GM21529 (cell line): ENCODE results near the gene TMOD3.
A peak's percentile ranks its signal among the peaks of the same experiment; 100 is the strongest.
"Not testable (repeated sequence)": the region's sequence is repeated elsewhere in the genome, so short reads cannot be mapped to it uniquely, and the experiment has no call there.

Experiments used
- ATAC-seq: cut with Tn5 transposase; IDR thresholded peaks from one replicate; pipeline ENCODE4 v1.9.1; 2021; ENCODE audit not compliant: unreplicated experiment

Gene TMOD3

DNA sequence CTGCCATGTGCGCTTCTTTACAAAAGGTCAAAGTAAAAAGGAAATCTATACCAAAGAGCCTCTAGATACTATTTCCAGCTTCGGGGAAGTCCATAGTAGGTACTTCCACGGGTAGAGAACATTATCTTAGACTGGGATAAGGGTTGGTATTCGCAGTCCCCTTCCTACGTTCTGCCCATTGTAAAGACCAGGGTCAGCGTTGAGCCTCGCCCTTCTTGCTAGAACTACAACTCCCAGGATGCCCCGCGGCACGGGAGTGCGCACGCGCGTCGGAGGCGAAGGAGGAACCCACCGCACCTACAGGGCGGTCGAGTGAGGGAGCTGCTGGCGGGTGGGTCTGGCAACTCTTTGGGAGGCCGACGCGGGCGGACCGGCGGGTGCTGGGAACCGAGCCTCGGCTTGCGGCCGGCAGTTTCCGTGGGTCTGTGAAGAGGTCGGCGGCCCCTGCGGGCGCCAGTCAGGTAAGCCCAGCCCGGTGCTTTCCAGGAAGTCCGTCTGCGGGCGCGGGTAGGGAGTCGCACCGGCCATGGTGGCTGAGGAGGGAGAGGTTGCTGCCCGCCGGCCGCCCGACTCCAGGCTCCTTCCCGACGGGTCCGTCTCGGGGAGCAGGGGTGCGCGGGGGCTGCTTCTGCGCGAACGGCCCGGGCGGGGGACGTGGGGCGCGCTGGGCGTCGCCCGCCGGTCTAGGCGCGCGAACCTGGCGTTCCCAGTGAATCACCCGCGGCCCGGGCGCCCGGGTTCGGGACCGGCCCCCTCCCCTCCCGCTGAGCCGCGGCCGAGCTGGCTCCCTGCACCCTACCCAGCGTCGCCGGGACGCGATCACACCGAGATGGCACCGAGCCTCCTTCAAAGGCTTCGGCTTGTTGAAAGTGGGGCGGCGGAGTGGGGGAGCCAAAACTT lies at the start of gene TMOD3:
TMOD3 (plus strand) TSS at position 278 of the 900 bp plus-strand sequence. CDS start 33,232 bp downstream, outside the sequence.
- peak; percentile 83 for ATAC-seq

DNA sequence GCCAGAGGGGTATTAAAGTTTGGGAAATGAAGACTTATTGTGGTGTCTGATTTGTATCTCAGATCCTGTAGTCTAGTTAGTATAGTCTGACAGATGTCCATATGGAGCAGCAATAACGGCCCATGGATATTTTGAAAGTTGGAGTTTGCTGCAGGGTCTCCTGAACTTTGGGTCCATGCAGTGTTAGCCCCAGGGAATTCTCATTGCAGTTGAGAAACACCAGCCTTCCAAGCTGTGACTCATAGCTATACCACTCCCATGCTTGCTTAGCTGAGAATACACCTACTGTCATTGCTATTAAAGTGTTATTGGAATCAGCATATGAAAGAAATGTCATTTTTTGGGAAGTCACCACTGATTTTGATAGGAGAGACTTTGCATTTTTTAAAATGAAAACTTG lies 48.8 kb upstream of the TMOD3 start:
- no peak for ATAC-seq

DNA sequence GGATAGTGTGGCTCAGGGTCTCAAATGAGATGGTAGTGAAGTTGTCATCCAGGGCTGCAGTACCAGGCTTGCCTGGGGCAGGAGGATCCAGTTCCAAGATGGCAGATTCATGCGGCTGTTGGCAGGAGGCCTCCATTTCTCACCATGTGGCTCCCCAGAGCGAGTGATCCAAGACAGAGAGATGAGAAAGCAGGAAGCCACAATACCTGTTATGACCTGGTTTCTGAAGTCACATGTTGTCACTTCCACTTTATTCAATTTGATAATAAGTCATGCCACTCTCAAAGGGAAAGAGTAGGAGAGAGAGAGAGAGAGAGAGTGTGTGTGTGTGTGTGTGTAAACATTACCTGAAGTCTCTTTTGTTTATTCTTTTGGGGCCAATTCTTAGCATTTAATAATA lies 47.9 kb upstream of the TMOD3 start:
- ATAC-seq, result no peak

DNA sequence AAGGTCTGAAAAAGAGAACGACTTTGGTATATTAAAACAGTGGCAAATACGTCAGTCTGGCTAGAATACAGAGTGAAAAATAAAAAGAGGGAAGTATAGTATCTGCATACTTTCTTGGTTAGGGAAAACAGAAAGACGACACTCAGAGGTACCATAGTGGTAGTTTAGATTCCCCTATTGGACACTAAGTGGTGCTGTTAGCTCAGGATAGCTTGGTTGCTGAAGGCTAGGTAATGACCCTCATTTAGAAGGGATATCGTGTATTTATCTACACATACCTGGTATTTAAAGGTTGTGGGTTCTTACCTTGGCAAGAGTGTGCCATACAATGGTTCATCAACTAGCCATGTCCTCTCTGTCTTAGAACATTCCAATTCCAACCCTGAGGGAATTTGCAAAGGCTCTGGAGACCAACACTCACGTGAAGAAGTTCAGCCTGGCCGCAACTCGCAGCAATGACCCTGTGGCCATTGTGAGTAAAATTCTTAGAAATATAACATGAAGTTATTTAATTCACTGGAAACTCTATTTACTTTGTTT lies 47.0 kb upstream of the TMOD3 start:
- ATAC-seq, result no peak

DNA sequence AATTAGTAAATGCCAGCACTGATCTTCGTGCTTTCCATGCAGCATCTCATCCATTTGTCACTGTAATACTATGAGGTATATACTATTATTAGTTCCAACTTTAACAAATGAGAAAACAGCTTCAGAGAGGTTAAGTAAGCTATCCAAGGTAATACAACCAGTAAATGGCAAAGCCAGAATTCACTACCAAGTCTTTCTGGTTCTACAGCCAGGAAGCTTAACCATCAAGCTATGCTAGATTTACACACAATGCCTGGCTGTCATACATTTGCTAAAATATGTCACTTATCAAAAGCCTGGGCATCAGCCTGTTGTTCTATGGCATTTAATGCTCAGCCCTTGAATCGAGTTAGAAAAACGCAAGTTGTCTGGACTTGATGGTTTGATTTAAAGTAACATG lies 45.5 kb upstream of the TMOD3 start:
- no peak for ATAC-seq

DNA sequence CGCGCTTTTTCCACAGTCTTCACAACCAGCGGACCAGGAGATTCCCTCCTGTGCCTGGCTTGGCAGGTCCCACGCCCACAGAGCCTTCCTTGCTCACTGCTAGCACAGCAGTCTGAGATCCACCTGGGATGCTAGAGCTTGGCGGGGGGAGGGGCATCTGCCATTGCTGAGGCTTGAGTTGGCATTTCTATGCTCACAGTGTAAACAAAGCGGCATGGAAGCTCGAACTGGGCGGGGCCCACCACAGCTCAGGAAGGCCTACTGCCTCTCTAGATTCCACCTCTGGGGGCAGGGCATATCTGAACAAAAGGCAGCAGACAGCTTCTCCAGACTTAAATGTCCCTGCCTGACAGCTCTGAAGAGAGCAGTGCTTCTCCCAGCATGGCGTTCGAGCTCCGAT lies 42.3 kb upstream of the TMOD3 start:
- not testable (repeated sequence) for ATAC-seq

DNA sequence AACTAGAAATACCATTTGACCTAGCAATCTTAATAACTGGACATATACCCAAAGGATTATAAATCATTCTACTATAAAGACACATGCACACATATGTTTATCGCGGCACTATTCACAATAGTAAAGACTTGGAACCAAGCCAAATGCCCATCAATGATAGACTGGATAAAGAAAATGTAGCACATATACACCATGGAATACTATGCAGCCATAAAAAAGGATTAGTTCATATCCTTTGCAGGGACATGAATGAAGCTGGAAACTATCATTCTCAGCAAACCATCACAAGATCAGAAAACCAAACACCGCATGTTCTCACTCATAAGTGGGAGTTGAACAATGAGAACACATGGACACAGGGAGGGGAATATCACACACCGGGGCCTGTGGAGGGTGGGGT lies 37.0 kb upstream of the TMOD3 start:
- ATAC-seq, result not testable (repeated sequence)

DNA sequence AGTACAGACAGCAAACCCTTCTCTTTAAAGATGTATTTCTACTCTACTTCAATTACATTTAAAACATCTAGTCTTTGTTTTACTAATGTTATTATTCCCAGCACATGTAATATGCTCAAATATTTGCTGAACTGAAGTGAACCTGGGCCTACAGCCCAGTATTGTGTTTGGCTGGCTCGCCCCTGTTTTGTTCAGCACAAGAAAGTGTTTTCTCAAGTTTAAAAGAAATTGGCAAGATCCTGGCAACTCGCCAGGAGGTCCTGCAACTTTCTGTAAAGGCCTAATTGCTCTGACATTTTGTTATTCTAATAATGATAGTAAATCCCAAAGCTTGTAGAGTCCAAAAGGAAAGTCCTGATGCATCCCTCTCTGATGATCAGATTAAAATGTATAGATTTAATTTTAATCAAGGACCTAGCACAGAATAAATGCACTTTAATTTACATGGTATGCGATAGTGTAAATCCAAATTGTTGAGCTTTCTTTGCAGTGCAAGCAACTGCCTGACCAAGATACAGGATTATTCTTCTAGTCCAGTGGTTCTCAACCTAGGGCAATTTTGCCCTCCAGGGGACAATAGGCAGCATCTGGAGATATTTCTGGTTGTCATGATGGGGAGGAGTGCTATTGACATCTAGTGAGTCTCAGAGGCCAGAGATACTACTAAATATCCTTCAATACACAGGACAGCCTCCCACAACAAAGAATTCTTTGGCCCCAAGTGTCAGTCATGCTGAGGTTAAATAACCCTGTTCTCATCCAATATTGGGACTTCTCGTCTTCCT lies 35.7 kb upstream of the TMOD3 start:
- no peak for ATAC-seq

DNA sequence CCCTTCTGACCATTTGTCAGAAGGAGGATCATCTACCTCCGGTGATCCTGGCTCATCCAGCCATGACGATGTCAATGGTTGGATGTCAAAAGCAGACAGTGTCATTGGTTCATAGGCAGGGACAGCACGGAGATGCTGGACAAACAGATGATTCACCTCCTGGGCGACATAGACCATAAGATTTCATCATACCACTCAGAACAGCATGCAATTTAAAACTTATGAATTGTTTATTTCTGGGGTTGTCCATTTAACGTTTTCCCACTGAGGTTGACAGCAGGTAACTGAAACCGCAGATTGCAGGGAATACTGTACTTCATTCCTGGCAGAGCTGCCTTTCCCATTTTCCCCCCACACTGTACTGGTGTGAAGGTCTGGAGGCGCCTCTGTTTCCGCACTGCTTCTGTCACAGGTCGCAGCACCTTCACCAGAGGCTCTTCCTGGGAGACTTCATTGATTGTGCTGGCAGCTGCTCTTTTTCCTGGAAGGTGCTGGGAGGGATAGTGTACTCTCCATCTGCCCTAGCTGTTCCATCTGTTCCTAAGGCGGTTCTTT lies 32.5 kb upstream of the TMOD3 start:
- no peak for ATAC-seq

DNA sequence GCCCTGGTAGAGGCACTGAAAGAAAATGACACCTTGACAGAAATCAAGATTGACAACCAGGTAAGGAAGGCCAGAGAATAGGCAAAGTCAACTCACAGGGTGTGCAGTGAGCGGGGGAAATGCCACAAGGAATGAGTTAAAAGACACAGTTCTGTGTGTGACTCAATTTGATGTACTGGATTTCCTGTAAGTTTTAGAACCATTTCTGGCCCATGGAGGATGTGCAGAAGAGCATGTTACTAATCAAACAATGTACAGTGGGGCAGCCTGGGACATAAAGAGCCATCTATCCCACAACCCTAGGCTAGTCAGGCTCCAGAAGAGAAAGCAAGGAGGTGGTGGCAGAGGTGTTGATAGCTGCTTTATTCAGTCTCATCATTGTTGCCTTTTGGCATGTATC lies 31.2 kb upstream of the TMOD3 start:
- ATAC-seq, result no peak

DNA sequence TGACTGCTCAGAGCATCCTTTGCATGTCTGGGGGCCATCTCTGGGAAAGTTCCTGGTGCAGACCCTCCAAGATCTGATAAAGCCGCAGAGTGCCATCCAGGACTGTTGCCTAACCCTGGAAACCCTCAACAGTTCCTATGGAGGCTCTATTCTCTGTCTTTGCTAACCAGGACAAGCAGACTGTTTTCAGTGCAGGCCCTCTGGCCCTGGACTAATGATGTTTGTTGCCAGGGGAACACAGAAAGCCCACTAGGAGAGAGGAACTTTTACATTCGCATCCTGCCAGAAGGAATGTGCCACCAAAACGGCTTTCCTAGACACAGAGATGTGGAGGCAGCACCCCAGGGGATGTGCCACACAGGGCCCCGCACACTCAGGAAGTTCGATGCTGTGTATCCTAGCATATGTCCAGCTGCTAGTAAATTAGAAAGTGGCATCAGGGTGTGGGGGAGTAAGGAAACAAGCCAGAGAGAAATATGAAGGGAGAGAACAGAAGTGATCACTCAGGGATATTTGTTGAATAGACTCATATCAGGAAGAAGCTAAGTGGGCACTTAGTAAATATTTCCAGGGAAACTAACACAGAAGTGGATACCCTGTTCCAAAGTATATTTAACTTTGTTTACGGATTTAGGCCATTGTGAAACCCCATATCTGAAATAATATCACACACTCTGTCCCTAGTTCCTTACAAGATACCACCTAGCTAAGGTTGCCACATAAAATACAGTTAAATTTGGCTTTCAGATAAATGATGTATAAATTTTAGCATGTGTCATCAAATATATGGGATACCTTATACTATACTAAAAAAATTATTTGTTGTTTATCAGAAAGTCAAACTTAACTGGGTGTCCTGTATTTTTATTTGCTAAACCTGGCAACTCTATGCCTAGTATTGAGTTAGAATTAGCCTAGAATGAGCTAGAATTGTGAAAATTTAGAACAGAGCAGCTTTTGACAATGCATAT lies 29.9 kb upstream of the TMOD3 start:
- no peak for ATAC-seq

DNA sequence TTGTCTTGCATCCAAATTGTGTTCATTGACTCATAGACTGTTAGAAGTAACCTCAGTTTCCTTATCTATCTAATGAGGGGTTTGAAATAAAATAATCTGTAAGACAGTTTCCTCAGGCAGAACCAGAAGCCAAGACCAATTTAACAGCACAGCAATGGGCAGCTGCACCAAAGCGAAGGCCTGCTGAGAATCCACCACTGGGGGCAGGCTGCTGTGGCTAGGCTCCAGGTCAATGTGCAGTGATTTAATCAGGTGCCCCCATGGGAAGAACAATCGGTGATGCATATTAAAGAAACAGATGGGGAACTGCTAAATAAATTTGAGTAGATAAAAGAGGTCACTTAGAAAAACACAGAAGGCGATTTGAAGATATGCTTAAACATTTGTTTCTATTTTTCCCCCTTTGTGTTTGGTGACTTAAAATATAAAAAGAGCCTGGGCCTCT lies 28.0 kb upstream of the TMOD3 start:
- ATAC-seq, result no peak

DNA sequence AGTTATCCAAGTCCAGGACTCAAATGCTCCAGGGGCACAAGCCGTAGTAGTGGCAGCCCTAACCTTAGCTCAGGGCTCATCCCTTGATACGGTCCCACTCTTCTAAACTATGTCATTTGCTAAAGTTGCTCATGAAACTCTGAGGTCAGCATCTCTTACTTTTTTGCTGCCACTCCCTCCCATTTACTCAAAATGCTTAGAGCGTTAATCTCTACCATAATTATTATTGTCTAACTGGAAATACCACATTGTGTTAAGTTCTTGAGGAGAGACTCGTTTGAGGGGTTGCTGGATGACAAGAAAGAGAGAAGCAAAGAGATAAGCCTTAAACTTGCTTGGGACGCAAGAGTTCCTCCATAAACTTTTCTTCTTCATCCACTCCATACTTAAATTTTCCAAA lies 26.9 kb upstream of the TMOD3 start:
- no peak for ATAC-seq

DNA sequence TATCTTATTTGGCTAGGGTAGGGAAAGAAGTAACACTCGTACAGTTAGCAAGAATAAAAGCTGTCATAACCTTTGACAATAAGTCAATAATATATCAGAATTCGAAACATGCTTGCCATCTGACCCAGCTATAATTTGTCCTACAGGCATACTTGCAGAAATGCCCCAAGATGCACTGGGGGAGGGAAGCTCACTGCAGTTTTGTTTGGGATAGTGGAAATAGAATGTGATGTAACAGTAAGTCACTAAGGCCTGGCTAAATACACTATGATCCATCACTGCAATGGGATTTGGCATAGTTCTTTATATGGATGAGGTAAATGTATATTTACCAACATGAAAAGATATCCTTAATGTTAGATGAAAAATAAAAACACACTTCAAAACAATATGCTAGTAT lies 25.5 kb upstream of the TMOD3 start:
- no peak for ATAC-seq

DNA sequence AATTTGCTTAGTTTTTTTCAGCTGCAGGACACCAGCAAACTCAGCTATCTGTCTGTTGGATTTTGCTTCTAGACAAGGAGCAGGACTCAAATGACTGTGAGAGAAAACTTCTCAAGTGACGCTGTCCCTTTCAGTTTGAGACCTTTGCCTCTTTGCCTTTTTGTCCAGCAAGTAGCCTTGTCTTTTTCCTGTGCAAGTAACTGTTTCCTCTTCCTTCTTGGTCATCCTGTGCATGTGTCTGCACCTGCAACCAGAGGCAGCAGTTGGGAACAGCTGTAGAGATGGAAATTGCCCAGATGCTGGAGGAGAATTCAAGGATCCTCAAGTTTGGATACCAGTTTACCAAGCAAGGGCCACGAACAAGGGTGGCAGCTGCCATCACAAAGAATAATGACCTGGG lies 23.3 kb upstream of the TMOD3 start:
- no peak for ATAC-seq

DNA sequence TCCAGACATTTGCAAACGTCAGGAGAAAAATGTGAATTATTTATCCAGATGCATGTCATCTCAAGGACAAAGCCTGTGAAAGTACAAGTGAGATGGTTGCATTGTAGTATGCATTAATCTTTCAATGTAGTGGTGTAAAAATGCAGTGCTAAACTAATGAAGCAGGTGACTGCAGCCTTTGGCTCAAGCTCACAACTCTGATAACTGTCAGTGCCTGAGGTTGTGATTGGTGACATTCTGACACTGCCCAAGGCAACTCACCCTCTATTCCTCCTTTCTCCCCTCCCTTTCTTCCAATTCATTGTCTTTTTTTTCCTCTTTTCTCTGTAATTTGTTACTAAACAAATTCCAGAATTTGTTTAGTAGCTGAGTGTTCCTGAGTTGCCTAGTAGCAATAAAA lies 20.0 kb upstream of the TMOD3 start:
- no peak for ATAC-seq

DNA sequence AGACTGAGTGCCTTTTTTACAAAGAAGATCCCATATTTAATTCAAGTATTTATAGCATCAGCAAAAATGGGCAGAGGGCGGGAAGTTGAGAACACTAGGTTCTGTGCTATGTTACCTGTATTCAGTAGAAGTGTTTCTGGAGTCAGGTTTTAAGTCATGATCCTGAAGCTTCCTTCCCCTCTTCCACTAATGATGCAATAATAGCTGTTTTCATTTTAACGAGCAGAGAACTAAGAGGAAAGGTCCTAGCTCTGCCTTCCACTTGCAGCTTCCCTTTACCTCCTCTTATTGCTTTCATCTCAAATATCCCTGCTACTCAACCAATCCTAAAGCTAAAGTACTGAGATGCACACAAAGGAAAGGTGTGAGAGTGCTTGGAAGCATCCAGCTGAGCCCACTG lies 16.9 kb upstream of the TMOD3 start:
- no peak for ATAC-seq

DNA sequence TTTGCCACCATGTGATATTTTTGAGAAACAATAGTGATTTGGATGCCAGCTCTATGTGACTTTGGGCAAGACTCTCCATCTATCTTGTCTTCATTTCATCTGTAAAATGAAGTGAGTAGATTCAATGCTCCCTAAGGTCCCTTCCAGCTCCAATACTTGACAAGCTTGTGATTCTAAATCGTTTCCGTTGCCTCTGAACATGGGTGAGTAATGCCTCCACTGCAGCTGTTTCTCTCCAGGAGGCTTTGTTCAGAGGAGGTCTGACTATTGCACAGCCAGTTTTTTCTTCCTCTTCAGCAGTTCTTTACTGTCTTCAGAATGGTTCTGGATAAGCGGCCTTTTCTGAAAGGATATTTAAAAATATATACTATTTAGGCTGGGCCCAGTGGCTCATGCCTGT lies 14.8 kb upstream of the TMOD3 start:
- no peak for ATAC-seq

DNA sequence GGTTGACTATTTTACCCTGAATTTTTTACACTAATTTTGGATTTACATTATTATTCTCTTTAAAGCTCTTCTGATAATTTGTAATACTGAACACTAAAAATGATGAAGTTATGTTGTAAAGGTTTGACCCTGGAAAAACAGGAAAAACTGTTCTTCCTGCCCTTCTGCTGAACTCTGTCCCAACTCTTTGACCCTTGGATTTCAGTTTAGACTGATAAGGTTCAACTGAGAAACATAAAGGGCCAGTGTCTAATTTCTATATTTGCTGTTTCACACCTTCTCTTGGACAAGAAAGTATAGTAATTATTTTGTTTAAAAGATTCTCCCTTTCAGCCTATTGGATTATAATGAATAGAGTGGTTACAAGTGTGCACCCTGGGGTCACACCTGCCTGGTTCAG lies 12.8 kb upstream of the TMOD3 start:
- no peak for ATAC-seq

DNA sequence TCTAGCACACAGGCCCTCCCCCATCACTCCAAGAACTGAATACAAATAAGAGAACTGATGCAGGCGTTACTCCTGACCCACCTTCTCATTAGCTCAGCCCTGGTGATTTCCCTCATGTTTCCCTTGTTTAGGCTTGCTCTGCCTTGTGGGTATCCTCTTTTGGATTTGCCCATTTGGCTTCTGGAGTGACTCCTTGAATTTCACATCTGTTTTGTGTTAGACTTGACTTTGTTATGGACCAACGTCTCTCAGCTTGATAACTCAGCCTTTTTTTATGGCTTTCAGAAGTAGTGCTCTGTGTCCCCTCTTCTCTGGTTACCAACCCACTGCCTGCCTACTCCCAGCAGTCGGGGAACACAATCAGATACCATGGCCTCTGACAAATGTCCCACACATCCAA lies 11.3 kb upstream of the TMOD3 start:
- ATAC-seq, result no peak
